RKO (cell line): ENCODE measurements around the gene SDK1.
"Not testable (repeated sequence)": the region's sequence is repeated elsewhere in the genome, so short reads cannot be mapped to it uniquely, and the experiment has no call there.

Experiments used
- DNase-seq: peaks from one replicate; pipeline ENCODE4 v3.0.0-alpha.2; 2016; ENCODE audit warnings: low spot score

SDK1 gene

GRCh38 chr7:3538041-3538440 is 237.0 kb downstream of the SDK1 start:
- DNase-seq: no peak

GRCh38 chr7:3540456-3541220 is 239.6 kb downstream of the SDK1 start:
- no peak for DNase-seq

- DNase-seq: no peak
These were observed 243.2 kb downstream of the SDK1 start for GRCh38 chr7:3544202-3544601.

GRCh38 chr7:3548815-3549214 is 247.8 kb downstream of the SDK1 start:
- no peak for DNase-seq

GRCh38 chr7:3549601-3550000 is 248.5 kb downstream of the SDK1 start:
- no peak for DNase-seq

- DNase-seq: no peak
These were observed 250.5 kb downstream of the SDK1 start for GRCh38 chr7:3551536-3551935.

DNA sequence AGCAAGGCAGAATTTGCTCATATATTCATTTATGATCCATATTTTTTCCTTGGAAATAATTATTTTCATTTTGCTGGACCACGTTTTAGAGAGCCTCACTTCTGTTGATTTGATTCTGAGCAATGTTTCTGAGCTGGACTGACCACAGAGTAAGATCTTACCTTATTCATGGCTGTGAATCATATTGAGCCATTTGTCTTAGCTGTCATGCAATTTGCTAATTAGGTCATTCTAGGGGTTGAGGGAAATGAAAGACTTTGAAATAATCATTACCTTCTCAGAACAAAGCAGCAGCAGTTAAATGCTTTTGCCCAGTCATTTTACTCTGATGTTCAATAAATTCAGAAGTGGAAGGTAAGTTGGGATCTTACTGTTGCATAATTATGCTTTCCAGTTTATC is 251.4 kb downstream of the SDK1 start:
- peak; percentile 37 for DNase-seq

- DNase-seq: no peak
These were observed 257.3 kb downstream of the SDK1 start for GRCh38 chr7:3558400-3558799.

GRCh38 chr7:3559278-3559677 is 258.2 kb downstream of the SDK1 start:
- DNase-seq: peak; percentile 83

- DNase-seq: no peak
These were observed 259.4 kb downstream of the SDK1 start for GRCh38 chr7:3560495-3560894.

- no peak for DNase-seq
These were observed 260.9 kb downstream of the SDK1 start for GRCh38 chr7:3561932-3562331.

- DNase-seq: no peak
These were observed 263.2 kb downstream of the SDK1 start for GRCh38 chr7:3564231-3564630.

DNA sequence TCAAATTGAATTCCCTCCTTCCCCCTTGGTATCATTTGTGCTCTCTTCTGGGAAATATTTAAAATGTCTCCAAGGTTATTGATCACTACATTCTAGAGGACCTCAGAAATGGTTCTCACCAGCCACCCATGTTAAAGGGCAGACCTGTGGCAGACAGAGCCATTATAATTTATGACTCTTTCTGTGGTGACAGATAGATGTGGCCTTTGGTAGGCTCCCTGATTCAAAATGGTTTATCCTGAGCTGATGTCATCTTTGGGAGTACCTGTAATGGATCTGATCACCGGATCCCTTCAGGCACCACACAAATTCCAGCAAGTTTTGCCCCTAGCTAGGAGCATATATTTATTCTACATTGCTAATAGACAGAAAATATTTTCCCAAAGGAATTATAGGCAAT is 267.5 kb downstream of the SDK1 start:
- DNase-seq: no peak

GRCh38 chr7:3569643-3570042 is 268.6 kb downstream of the SDK1 start:
- DNase-seq: no peak

- no peak for DNase-seq
These were observed 272.1 kb downstream of the SDK1 start for GRCh38 chr7:3573151-3573550.

GRCh38 chr7:3574386-3574785 is 273.3 kb downstream of the SDK1 start:
- no peak for DNase-seq

- no peak for DNase-seq
These were observed 274.9 kb downstream of the SDK1 start for GRCh38 chr7:3575753-3576531.

DNA sequence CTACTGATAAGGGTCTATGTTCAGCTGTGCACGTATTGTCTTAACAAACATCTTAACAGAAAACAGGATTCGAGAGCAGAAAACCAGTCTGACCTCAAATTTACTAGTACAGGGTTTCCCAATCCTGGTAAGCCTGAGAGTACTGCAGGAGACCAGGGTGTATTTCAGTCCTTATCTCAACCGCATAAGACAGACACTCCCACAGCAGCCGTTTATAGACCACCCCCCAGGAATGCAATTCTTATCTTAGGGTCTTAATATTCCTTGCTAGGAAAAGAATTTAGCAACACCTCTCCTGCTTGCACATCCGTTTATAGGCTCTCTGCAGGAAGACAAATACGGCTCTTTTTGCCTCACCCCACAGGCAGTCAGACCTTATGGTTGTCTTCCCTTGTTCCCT is 277.3 kb downstream of the SDK1 start:
- no peak for DNase-seq

DNA sequence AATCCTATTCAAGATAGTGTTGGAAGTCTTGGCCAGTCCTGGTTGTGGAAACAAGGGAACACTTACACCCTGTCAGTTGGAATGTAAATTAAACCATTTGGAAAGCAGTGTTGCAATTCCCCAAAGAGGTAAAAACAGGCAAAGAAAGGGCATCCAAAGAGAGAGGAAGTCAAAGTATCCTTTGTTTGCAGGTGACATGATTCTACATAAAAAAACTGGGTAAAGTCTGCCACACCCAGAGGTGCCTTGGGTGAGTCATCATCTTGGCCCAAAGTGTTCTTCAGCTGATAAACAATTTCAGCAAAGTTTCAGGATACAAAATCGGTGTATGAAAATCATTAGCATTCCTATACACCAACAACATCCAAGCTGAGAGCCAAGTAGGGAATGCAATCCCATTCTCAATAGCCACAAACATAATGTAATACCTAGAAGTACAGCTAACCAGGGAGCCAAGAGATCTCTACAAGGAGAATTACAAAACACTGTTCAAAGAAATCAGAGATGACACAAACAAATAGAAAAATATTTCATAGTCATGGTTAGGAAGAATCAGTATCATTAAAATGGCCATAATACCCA is 278.7 kb downstream of the SDK1 start:
- DNase-seq: no peak

DNA sequence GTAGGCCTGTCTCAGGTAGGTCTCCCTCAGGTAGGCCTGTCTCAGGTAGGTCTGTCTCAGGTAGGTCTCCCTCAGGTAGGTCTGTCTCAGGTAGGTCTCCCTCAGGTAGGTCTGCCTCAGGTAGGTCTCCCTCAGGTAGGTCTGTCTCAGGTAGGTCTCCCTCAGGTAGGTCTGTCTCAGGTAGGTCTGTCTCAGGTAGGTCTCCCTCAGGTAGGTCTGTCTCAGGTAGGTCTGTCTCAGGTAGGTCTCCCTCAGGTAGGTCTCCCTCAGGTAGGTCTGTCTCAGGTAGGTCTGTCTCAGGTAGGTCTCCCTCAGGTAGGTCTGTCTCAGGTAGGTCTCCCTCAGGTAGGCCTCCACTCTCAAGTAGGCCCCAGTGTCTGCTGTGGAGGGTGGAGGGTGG is 281.1 kb downstream of the SDK1 start:
- DNase-seq: not testable (repeated sequence)

- no peak for DNase-seq
These were observed 284.8 kb downstream of the SDK1 start for GRCh38 chr7:3585826-3586225.

GRCh38 chr7:3588341-3588740 is 287.3 kb downstream of the SDK1 start:
- no peak for DNase-seq

DNA sequence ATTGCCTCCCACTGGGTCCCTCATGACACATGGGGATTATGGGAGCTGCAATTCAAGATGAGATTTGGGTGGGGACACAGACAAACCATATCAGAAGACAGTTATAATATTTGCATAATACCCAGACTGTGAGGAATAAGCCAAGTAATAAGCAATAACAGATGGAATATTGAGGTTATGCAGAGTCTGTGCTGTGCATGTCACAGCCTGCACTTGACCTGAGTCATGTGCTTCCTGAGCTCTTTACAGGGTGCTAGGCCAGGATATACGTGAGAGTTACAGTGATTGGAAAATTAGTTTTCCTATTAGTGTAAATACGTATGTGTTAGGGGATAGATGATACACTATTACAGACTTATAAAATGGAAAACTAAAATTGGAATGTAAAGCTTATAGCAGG is 288.7 kb downstream of the SDK1 start:
- DNase-seq: no peak
